IMR-90 (cell line): ENCODE data around the gene COL27A1. TPM values are rescaled to one million over a fixed set of nuclear protein-coding genes. Genes with fewer than 3 reads are reported as not detected.

ENCODE experiments used
- ATAC-seq: fragments of 200-7000 bp; cut with Tn5 transposase; 2 replicates; pipeline ENCODE4 v1.9.1; 2020; ENCODE audit warnings: low read depth, mild to moderate bottlenecking, moderate library complexity
- BruUV-seq: library from RNA; stranded (reverse); fragments of 400-500 nt; replicated peaks from 2 replicates; lab custom pipeline; 2021; lab: Mats Ljungman, UMichigan
- CTCF ChIA-PET: fragments of 300-600 bp; formaldehyde crosslinking; extraction: SDS; loops from one replicate; lab custom pipeline; 2021; ENCODE audit warnings: antibody characterized with exemption; lab: Yijun Ruan, JAX
- POLR2A ChIA-PET: fragments of 300-600 bp; sonication (Branson Sonifier 250); formaldehyde crosslinking; loops from one replicate; lab custom pipeline; 2022; ENCODE audit warnings: antibody characterized with exemption; ENCODE audit not compliant: unreplicated experiment; lab: Charles Lee
- DNase-seq: peaks from one replicate; pipeline ENCODE4 v3.0.0; 2013
- H2AFZ ChIP-seq: replicated peaks from 2 replicates; pipeline ENCODE3; 2013; ENCODE audit warnings: low read length, mild to moderate bottlenecking; ENCODE audit not compliant: poor library complexity
- H2AK5ac ChIP-seq: 2 replicates; pipeline ENCODE4 v1.6.1; 2013; ENCODE audit warnings: low read depth, low read length, inconsistent platforms
- H2AK9ac ChIP-seq: replicated peaks from 2 replicates; pipeline ENCODE3; 2013; ENCODE audit warnings: mild to moderate bottlenecking, low read depth, low read length, moderate library complexity; ENCODE audit not compliant: poor library complexity
- H2BK120ac ChIP-seq: 2 replicates; pipeline ENCODE4 v1.6.1; 2013; ENCODE audit warnings: low read depth, low read length, inconsistent platforms
- H2BK15ac ChIP-seq: 3 replicates; pipeline ENCODE4 v1.6.1; 2013; ENCODE audit warnings: low read depth, low read length, inconsistent platforms
- H2BK20ac ChIP-seq: 2 replicates; pipeline ENCODE4 v1.6.1; 2013; ENCODE audit warnings: low read depth, mild to moderate bottlenecking, inconsistent platforms, low read length, moderate library complexity
- H2BK5ac ChIP-seq: 2 replicates; pipeline ENCODE4 v1.6.1; 2013; ENCODE audit warnings: mild to moderate bottlenecking, low read depth, low read length, inconsistent platforms; ENCODE audit not compliant: poor library complexity, severe bottlenecking
- H3K14ac ChIP-seq: replicated peaks from 2 replicates; pipeline ENCODE4 v1.6.1; 2013; ENCODE audit warnings: low read depth, low read length, inconsistent platforms
- H3K18ac ChIP-seq: 2 replicates; pipeline ENCODE4 v1.6.1; 2013; ENCODE audit warnings: low read depth, low read length, control low read depth
- H3K23ac ChIP-seq: 2 replicates; pipeline ENCODE4 v1.6.1; 2013; ENCODE audit warnings: low read depth, low read length, inconsistent platforms
- H3K27ac ChIP-seq: 2 replicates; pipeline ENCODE4 v1.5.1; 2013; ENCODE audit warnings: mild to moderate bottlenecking, control low read depth, low read length; ENCODE audit not compliant: insufficient read depth
- H3K27me3 ChIP-seq: 2 replicates; pipeline ENCODE4 v1.6.1; 2013; ENCODE audit warnings: low read length; ENCODE audit not compliant: control insufficient read depth, insufficient read depth
- H3K36me3 ChIP-seq: 2 replicates; pipeline ENCODE4 v1.6.1; 2013; ENCODE audit warnings: low read length, mixed read lengths; ENCODE audit not compliant: control insufficient read depth, insufficient read depth
- H3K4ac ChIP-seq: 2 replicates; pipeline ENCODE4 v1.6.1; 2013; ENCODE audit warnings: low read depth, low read length, inconsistent platforms
- H3K4me1 ChIP-seq: 2 replicates; pipeline ENCODE4 v1.6.1; 2013; ENCODE audit warnings: low read length, mixed read lengths; ENCODE audit not compliant: control insufficient read depth, insufficient read depth
- H3K4me2 ChIP-seq: 2 replicates; pipeline ENCODE4 v1.6.1; 2013; ENCODE audit warnings: low read depth, mild to moderate bottlenecking, control low read depth, low read length, moderate library complexity
- H3K4me3 ChIP-seq: 2 replicates; pipeline ENCODE4 v1.5.1; 2013; ENCODE audit warnings: low read depth, mild to moderate bottlenecking, control low read depth, low read length, moderate library complexity; ENCODE audit not compliant: insufficient read depth
- H3K56ac ChIP-seq: 2 replicates; pipeline ENCODE4 v1.6.1; 2013; ENCODE audit warnings: low read length, inconsistent platforms; ENCODE audit not compliant: insufficient read depth; ENCODE audit errors: extremely low read depth
- H3K79me1 ChIP-seq, 2 experiments: 2 replicates each; pipeline ENCODE4 v1.6.1; 2013; ENCODE audit warnings: low read length in 2 of 2, inconsistent platforms in 1 of 2, low read depth in 1 of 2
- H3K9ac ChIP-seq: 2 replicates; pipeline ENCODE4 v1.6.1; 2013; ENCODE audit warnings: low read depth, low read length, control low read depth
- H3K9me1 ChIP-seq: 2 replicates; pipeline ENCODE4 v1.6.1; 2013; ENCODE audit warnings: low read length, inconsistent platforms; ENCODE audit not compliant: insufficient read depth
- H3K9me3 ChIP-seq: 2 replicates; pipeline ENCODE4 v1.6.1; 2013; ENCODE audit warnings: low read length; ENCODE audit not compliant: control insufficient read depth, insufficient read depth
- H4K20me1 ChIP-seq: 2 replicates; pipeline ENCODE4 v1.6.1; 2013; ENCODE audit warnings: low read length, inconsistent platforms; ENCODE audit not compliant: insufficient read depth
- H4K5ac ChIP-seq: 2 replicates; pipeline ENCODE4 v1.6.1; 2013; ENCODE audit warnings: mild to moderate bottlenecking, low read depth, low read length, control low read depth
- H4K8ac ChIP-seq, 2 experiments: 2 replicates each; pipeline ENCODE4 v1.6.1; 2013; ENCODE audit warnings: low read depth in 2 of 2, low read length in 2 of 2, control low read depth in 1 of 2, inconsistent platforms in 1 of 2
- H4K91ac ChIP-seq: 2 replicates; pipeline ENCODE4 v1.6.1; 2013; ENCODE audit warnings: low read depth, low read length, inconsistent platforms; ENCODE audit not compliant: insufficient read depth
- CHD1 ChIP-seq: IDR thresholded peaks from 2 replicates; pipeline ENCODE4 v1.6.1; 2012; ENCODE audit warnings: low read depth, low read length, improper control_type of control experiment
- FOS ChIP-seq: fragments of 150-350 bp; IDR thresholded peaks from 2 replicates; pipeline ENCODE4 v1.6.1; 2016; ENCODE audit warnings: low read depth, low read length
- MAFK ChIP-seq: IDR thresholded peaks from 2 replicates; pipeline ENCODE4 v1.6.1; 2012; ENCODE audit warnings: low read depth, low read length, improper control_type of control experiment
- MXI1 ChIP-seq: IDR thresholded peaks from 2 replicates; pipeline ENCODE4 v1.6.1; 2012; ENCODE audit warnings: low read depth, mild to moderate bottlenecking, low read length, moderate library complexity, borderline replicate concordance
- RCOR1 ChIP-seq: IDR thresholded peaks from 2 replicates; pipeline ENCODE4 v1.6.1; 2012; ENCODE audit warnings: mild to moderate bottlenecking, low read length, improper control_type of control experiment; ENCODE audit not compliant: insufficient replicate concordance
- USF2 ChIP-seq: fragments of 150-350 bp; IDR thresholded peaks from 2 replicates; pipeline ENCODE4 v1.6.1; 2017; ENCODE audit warnings: mild to moderate bottlenecking, antibody characterized with exemption, low read length, low read depth
- WGBS, 2 experiments: methylation state at CpG; one replicate each; pipeline versions ENCODE4 v1.1.5 to v1.1.7; 2013; ENCODE audit warnings: missing lambda C conversion rate in 2 of 2; ENCODE audit not compliant: insufficient read length in 1 of 2; ENCODE audit errors: extremely low coverage in 2 of 2; 5-methylcytosine and 5-hydroxymethylcytosine counted together
- dilution Hi-C: fragments of 300-500 bp; cut with HindIII; formaldehyde crosslinking; loops from one replicate; pipeline ENCODE4 v1.14.3; 2018; ENCODE audit warnings: low sequenced_read_pairs; ENCODE audit not compliant: unreplicated experiment
- in situ Hi-C: fragments of 300-500 bp; cut with MboI; formaldehyde crosslinking; loops from 3 replicates; pipeline ENCODE4 v1.14.3; 2019; ENCODE audit warnings: low sequenced_read_pairs, inconsistent platforms, mixed read lengths
- intact Hi-C: fragments of 100-400 bp; cut with micrococcal nuclease; formaldehyde crosslinking; loops from 2 replicates; pipeline ENCODE4 v1.10.0; 2022
- polyA plus RNA-seq, 3 experiments: library from polyadenylated mRNA; depleted of rRNA; stranded (reverse); fragments of >200 nt; gene quantifications; 2 replicates each; pipeline ENCODE4 v1.2.3, GENCODE V29; 2012; ENCODE audit warnings: low replicate concordance in 1 of 3
- total RNA-seq: library from RNA; depleted of rRNA; stranded (reverse); fragments of >200 nt; gene quantifications from 2 replicates; pipeline ENCODE4 v1.2.3, GENCODE V29; 2012
- TF ChIP-seq, protein P1 (sequence below): conservative IDR thresholded peaks from 2 replicates; pipeline ENCODE4 v1.5.1; 2012; ENCODE audit warnings: mild to moderate bottlenecking, low read depth, low read length, improper control_type of control experiment

The COL27A1 gene
- total and polyA plus RNA-seq, 2 of the 4 experiments (the other 2 are of a cell fraction): 3.2 to 18.3 TPM

- no peaks in the 10 kb centered on the region for H3K9me3 ChIP-seq
- ChIA-PET POLR2A (no interaction called here), CTCF (no interaction called here)
- H4K91ac ChIP-seq: no peak overlapping the region; the same call in 1 of the 2 replicates
- H2AK5ac ChIP-seq: no peak overlapping the region
- TF ChIP-seq FOS: no peak
- TF ChIP-seq RCOR1: no peak
- TF ChIP-seq MXI1: no peak
- TF ChIP-seq MAFK: no peak
- TF ChIP-seq, protein P1, sequence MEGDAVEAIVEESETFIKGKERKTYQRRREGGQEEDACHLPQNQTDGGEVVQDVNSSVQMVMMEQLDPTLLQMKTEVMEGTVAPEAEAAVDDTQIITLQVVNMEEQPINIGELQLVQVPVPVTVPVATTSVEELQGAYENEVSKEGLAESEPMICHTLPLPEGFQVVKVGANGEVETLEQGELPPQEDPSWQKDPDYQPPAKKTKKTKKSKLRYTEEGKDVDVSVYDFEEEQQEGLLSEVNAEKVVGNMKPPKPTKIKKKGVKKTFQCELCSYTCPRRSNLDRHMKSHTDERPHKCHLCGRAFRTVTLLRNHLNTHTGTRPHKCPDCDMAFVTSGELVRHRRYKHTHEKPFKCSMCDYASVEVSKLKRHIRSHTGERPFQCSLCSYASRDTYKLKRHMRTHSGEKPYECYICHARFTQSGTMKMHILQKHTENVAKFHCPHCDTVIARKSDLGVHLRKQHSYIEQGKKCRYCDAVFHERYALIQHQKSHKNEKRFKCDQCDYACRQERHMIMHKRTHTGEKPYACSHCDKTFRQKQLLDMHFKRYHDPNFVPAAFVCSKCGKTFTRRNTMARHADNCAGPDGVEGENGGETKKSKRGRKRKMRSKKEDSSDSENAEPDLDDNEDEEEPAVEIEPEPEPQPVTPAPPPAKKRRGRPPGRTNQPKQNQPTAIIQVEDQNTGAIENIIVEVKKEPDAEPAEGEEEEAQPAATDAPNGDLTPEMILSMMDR: no peak
- no peak for TF ChIP-seq CHD1
- no peak for TF ChIP-seq USF2
- no peak overlapping the region for H3K4me3 ChIP-seq
- no peak overlapping the region for H4K5ac ChIP-seq
- H3K9ac ChIP-seq: no peak overlapping the region
- no peak overlapping the region for H2BK5ac ChIP-seq
- H3K4me2 ChIP-seq: no peak overlapping the region
- H3K23ac ChIP-seq: no peak overlapping the region
- no peak overlapping the region for H3K14ac ChIP-seq
- WGBS, 2 experiments: no CpG with 5 or more reads among the region's 5 CpGs
- H3K27ac ChIP-seq: no peak overlapping the region
- no TSS peak for BruUV-seq
- in situ Hi-C loops (no loop called here), dilution Hi-C loops (no loop called here), intact Hi-C loops (no loop called here)
- peaks cover 6% of the 10 kb centered on the region; the same call in 1 of the 2 replicates for H3K36me3 ChIP-seq
- no peak for DNase-seq
- no peak overlapping the region for H3K18ac ChIP-seq
- no peaks in the 10 kb centered on the region for H4K20me1 ChIP-seq
- no peak overlapping the region for H3K56ac ChIP-seq
- H4K8ac ChIP-seq: no peak overlapping the region
- no peak overlapping the region for H2AK9ac ChIP-seq
- peaks cover 7% of the 10 kb centered on the region; the same call in 1 of the 2 replicates for H3K9me1 ChIP-seq
- peaks cover 12% of the 10 kb centered on the region for H3K4me1 ChIP-seq
- no peak overlapping the region for H3K4ac ChIP-seq
- H2BK120ac ChIP-seq: no peak overlapping the region
- H2BK20ac ChIP-seq: no peak overlapping the region
- ATAC-seq: no peak
- H3K27me3 ChIP-seq: no peaks in the 10 kb centered on the region
- no peaks in the 10 kb centered on the region for H3K79me1 ChIP-seq
- no peak overlapping the region for H2AFZ ChIP-seq
- H2BK15ac ChIP-seq: no peak overlapping the region
Observed at GRCh38 chr9:114247491-114247890, 92.2 kb downstream of the COL27A1 start.
